HFF-Myc (cell line): ENCODE measurements around the gene SHCBP1.

Experiments used
- DNase-seq: peaks from one replicate; pipeline ENCODE4 v3.0.0-alpha.2; 2011; ENCODE audit warnings: low read depth; ENCODE audit errors: extremely low read depth
- H3K4me3 ChIP-seq: replicated peaks from 2 replicates; pipeline ENCODE4 v1.5.1; 2011; ENCODE audit warnings: low read depth, mild to moderate bottlenecking, control low read depth, low read length
- TF ChIP-seq, protein P1 (sequence below): IDR thresholded peaks from 2 replicates; pipeline ENCODE4 v1.5.1; 2012; ENCODE audit warnings: mild to moderate bottlenecking, low read depth, low read length, control low read depth; ENCODE audit errors: missing control alignments

The SHCBP1 gene

DNA sequence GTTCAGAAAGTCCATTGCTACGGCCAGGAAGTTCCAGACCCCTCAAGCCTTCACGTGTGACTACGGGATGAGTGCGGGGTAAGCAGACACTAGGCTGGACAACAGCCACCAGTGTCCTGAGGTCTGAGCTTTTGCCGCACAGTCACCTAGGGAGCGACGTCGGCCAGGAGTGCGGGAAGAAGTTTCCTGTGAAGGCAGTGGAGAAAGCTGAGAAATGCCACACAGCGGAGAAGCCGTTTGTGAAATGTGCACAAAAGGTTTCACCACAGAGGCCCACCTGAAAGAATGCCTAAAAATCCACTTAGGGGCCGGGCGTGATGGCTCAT is 47.4 kb downstream of the SHCBP1 start:
- DNase-seq: no peak
- TF ChIP-seq, protein P1, sequence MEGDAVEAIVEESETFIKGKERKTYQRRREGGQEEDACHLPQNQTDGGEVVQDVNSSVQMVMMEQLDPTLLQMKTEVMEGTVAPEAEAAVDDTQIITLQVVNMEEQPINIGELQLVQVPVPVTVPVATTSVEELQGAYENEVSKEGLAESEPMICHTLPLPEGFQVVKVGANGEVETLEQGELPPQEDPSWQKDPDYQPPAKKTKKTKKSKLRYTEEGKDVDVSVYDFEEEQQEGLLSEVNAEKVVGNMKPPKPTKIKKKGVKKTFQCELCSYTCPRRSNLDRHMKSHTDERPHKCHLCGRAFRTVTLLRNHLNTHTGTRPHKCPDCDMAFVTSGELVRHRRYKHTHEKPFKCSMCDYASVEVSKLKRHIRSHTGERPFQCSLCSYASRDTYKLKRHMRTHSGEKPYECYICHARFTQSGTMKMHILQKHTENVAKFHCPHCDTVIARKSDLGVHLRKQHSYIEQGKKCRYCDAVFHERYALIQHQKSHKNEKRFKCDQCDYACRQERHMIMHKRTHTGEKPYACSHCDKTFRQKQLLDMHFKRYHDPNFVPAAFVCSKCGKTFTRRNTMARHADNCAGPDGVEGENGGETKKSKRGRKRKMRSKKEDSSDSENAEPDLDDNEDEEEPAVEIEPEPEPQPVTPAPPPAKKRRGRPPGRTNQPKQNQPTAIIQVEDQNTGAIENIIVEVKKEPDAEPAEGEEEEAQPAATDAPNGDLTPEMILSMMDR: no peak
- H3K4me3 ChIP-seq: no peak overlapping the region

DNA sequence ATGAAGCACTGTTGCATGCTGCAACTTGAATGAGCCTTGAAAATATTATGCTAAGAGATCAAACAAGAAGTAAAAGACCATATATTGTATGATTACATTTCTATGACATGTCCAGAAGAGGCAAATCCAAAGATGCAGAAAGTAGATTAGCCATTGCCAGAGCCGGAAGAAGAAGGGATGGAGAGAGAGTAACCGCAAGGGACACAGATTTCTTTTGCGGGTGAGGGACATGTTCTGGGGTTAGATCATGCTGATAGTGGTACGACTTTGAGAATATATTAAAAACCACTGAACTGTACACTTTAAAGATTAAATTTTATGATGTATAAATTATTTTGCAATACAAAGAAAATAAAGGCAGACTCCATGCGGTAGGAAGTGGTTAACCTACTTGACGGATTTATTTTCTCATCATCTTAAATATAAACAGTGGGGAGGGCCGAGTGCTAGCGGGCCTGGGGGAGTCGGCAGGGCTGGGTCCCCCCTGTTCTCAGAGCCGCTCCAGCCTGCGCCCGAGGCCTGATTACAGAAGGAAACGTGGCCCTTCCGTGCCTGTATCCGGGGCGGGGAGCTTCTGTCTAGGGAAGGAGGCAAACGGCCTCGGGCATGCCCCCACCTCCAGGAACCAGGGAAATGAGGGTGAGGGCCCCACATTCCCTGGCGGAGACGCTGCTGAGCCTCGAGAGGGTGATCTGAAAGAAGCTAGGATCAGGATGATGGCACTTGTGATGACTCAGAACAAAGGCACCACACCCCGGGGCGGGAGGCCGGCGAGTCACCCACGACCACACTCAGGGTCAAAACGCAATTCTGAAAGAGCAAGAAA is 48.0 kb downstream of the SHCBP1 start:
- H3K4me3 ChIP-seq: no peak overlapping the region
- TF ChIP-seq, protein P1: no peak
- peak; percentile 21 for DNase-seq

DNA sequence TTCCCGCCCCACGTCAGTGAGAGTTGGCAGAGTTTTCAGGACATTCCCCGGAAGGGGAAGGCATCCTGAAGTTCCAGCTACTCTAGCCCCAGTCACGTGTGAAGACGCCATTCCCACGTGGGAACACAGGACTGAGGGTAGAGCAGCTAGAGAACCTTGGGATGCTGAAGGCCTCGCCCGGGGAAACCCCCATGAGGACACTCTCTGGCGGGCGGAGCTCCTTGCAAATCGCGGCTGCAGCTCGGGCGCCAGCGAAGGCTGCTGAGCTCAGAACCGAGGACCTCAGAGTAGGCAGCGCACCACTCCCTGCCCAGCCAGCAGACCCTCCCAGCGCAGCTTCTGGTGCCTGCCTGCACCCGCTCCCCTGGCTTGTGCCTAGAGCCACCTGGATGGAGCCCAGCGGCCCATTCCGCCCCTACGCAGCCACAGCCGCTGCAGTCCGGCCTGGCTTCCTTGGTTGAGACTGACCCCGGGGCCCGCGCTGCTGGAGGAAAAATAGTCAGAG is 51.9 kb downstream of the SHCBP1 start:
- DNase-seq: no peak
- TF ChIP-seq, protein P1: no peak
- no peak overlapping the region for H3K4me3 ChIP-seq

DNA sequence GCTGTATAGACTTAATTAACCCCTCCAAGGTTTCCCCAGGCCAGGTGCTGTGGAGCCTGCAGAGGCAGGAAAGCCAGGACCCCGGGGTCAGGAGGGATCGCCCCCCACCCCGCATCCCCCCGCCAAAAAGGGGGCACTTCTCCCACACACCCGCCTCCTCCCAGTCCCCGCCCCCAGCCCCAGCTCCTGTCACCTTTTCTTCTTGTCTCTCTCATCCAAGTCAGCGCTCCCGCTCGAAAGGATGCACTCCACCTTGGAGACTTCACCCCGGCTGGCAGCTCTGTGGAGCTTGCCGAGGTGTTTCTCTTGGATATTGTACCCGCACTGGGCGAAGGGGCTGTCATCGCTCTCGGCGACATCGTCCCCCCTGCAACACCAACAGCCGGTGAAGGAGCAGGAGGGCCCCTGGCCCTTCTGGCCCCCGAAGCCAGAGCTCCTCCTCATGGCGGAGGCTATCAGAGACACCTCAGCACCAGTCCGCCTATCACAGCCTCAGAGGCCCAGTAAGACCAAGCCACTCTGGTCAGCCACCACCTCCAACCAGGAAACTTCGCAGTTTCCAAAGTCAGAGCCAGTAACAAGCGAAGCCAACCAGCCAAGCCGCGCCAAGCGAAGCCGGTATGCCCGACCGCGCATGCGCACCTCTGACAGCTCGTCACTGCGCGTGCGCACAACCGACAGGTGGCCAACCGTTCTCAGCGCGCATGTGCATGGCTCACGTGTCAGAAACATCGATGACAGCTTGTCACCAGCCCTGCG is 52.5 kb downstream of the SHCBP1 start:
- DNase-seq: no peak
- TF ChIP-seq, protein P1: no peak
- no peak overlapping the region for H3K4me3 ChIP-seq

DNA sequence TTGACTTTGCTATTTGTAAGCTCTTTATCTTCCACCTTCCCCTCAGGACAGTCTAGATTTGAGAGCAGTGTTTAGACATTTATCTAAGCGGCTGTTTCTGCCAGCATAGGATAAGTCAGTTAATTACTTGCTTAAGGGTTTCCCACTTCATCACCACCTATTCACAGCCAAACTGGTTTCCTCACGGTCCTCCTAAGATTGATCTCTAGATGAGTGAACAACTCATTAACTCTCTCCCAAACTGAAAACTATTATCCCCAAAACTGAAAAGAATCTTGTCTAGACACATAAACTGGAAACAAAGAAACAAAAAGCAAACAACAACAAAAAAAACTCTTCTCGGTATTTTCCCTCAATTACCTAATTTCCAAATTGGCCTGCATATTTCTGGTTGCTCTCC is 58.2 kb downstream of the SHCBP1 start:
- TF ChIP-seq, protein P1: no peak
- no peak overlapping the region for H3K4me3 ChIP-seq
- DNase-seq: no peak

DNA sequence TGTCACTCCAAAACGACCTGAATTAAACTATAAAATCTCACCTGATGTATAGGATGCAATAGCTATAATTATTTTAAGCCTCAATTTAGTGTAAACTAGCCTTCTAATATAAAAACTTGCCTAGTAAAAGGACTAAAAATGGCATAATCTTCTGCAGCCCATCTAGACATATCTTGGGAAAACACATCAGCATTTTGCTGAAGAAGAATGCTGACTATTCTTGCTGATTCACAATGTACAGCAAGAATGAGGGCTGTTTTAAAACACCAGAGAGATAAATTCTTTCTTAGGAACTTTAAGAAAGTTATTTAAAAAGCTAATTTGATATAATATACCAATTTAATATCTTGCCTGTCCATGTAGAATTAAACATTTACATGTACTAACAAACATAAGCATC is 63.2 kb downstream of the SHCBP1 start:
- no peak overlapping the region for H3K4me3 ChIP-seq
- TF ChIP-seq, protein P1: no peak
- DNase-seq: no peak
